Fibroblast of pulmonary artery (primary cell): ENCODE results near the gene CYP1B1.
A peak's percentile ranks its signal among the peaks of the same experiment; 100 is the strongest.

Source experiments
- DNase-seq: peaks from one replicate; pipeline ENCODE4 v3.0.0-alpha.2; 2010; ENCODE audit warnings: low read depth
- H3K4me3 ChIP-seq: replicated peaks from 2 replicates; pipeline ENCODE4 v1.5.1; 2011; ENCODE audit warnings: low read depth, mild to moderate bottlenecking, control low read depth, low read length, moderate library complexity
- CTCF ChIP-seq: IDR thresholded peaks from 2 replicates; pipeline ENCODE4 v1.5.1; 2011; ENCODE audit warnings: mild to moderate bottlenecking, control low read depth, low read length, inconsistent platforms; ENCODE audit errors: missing control alignments

Gene CYP1B1

GRCh38 chr2:38037757-38038621, 38.0 kb downstream of the CYP1B1 start:
- DNase-seq: peak; percentile 59
- TF ChIP-seq CTCF: peak; percentile 54
- H3K4me3 ChIP-seq: peak overlapping the region; percentile 39

GRCh38 chr2:38037325-38037724, 38.6 kb downstream of the CYP1B1 start:
- TF ChIP-seq CTCF: no peak
- no peak for DNase-seq
- no peak overlapping the region for H3K4me3 ChIP-seq

- DNase-seq: no peak
- TF ChIP-seq CTCF: no peak
- no peak overlapping the region for H3K4me3 ChIP-seq
Observed at GRCh38 chr2:38035968-38036367, 40.0 kb downstream of the CYP1B1 start.

- DNase-seq: peak; percentile 16
- TF ChIP-seq CTCF: no peak
Observed at GRCh38 chr2:38033646-38034045, 42.3 kb downstream of the CYP1B1 start.

GRCh38 chr2:38032946-38033345, 43.0 kb downstream of the CYP1B1 start:
- H3K4me3 ChIP-seq: no peak overlapping the region
- no peak for TF ChIP-seq CTCF
- DNase-seq: no peak

More at GRCh38 chr2:38033646-38034045, 42.3 kb downstream of the CYP1B1 start:
- H3K4me3 ChIP-seq: no peak overlapping the region

- TF ChIP-seq CTCF: no peak
- DNase-seq: peak; percentile 17
- H3K4me3 ChIP-seq: no peak overlapping the region
Observed at GRCh38 chr2:38030635-38031355, 45.2 kb downstream of the CYP1B1 start.

GRCh38 chr2:38029512-38029911, 46.4 kb downstream of the CYP1B1 start:
- DNase-seq: no peak
- TF ChIP-seq CTCF: no peak
- H3K4me3 ChIP-seq: no peak overlapping the region
